Bronchial epithelial cell (primary cell): ENCODE data around the gene GPR32. TPM values are rescaled to one million over a fixed set of nuclear protein-coding genes. Genes with fewer than 3 reads are reported as not detected.

Experiments
- DNase-seq: peaks from one replicate; pipeline ENCODE4 v3.0.0-alpha.2; 2010; ENCODE audit warnings: low read depth
- FAIRE-seq: peaks from 2 replicates; lab custom pipeline; 2011; peaks lifted over from hg19 to GRCh38; lab: Jason Lieb, UNC
- H3K27me3 ChIP-seq: 2 replicates; pipeline ENCODE4 v1.5.1; 2011; ENCODE audit warnings: low read length; ENCODE audit not compliant: control insufficient read depth, insufficient read depth
- H3K36me3 ChIP-seq: 2 replicates; pipeline ENCODE4 v1.5.1; 2011; ENCODE audit warnings: low read length; ENCODE audit not compliant: control insufficient read depth, insufficient read depth
- H3K4me3 ChIP-seq: 2 replicates; pipeline ENCODE4 v1.5.1; 2011; ENCODE audit warnings: mild to moderate bottlenecking, low read depth, low read length, control low read depth
- total RNA-seq: library from RNA; depleted of rRNA; stranded (reverse); fragments of >200 nt; gene quantifications from 2 replicates; pipeline ENCODE4 v1.2.1, GENCODE V29; 2014
- TF ChIP-seq, protein P1 (sequence below): IDR thresholded peaks from 2 replicates; pipeline ENCODE4 v1.5.1; 2011; ENCODE audit warnings: mild to moderate bottlenecking, moderate library complexity, low read length, control low read depth, inconsistent platforms; ENCODE audit not compliant: insufficient read depth, severe bottlenecking

The GPR32 gene
- total RNA-seq, 1 donor from 2014 or later, result not detected

DNA sequence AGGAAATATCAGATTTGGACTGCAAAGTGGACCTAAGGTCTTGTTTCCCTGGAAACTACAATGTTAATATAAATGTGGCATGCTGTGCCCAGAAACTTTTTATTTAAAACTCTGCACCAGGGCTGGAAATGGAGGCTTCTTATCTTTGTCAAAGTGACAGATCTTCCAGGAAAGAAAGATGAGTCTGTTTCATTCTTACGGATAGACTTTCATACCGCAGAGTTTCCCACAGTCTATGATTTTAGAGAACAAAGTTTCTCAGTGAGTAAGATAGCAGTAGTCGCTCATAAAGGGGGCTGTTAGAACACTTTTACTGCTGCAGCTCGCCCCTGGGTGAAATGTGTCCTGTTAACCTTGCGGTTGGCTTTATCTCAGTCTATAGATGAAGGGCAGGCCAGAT lies 40.4 kb upstream of the GPR32 start:
- peaks cover 2% of the 10 kb centered on the region for H3K27me3 ChIP-seq
- no peaks in the 10 kb centered on the region for H3K36me3 ChIP-seq
- H3K4me3 ChIP-seq, result no peak overlapping the region
- no peak for FAIRE-seq
- TF ChIP-seq, protein P1, sequence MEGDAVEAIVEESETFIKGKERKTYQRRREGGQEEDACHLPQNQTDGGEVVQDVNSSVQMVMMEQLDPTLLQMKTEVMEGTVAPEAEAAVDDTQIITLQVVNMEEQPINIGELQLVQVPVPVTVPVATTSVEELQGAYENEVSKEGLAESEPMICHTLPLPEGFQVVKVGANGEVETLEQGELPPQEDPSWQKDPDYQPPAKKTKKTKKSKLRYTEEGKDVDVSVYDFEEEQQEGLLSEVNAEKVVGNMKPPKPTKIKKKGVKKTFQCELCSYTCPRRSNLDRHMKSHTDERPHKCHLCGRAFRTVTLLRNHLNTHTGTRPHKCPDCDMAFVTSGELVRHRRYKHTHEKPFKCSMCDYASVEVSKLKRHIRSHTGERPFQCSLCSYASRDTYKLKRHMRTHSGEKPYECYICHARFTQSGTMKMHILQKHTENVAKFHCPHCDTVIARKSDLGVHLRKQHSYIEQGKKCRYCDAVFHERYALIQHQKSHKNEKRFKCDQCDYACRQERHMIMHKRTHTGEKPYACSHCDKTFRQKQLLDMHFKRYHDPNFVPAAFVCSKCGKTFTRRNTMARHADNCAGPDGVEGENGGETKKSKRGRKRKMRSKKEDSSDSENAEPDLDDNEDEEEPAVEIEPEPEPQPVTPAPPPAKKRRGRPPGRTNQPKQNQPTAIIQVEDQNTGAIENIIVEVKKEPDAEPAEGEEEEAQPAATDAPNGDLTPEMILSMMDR, result no peak
- no peak for DNase-seq

GRCh38 chr19:50735869-50736268 lies 34.4 kb upstream of the GPR32 start:
- FAIRE-seq, result no peak
- TF ChIP-seq, protein P1, result no peak
- DNase-seq, result no peak
- Histone ChIP-seq H3K4me3 (no peak overlapping the region), H3K36me3 (no peaks in the 10 kb centered on the region), H3K27me3 (no peaks in the 10 kb centered on the region)

DNA sequence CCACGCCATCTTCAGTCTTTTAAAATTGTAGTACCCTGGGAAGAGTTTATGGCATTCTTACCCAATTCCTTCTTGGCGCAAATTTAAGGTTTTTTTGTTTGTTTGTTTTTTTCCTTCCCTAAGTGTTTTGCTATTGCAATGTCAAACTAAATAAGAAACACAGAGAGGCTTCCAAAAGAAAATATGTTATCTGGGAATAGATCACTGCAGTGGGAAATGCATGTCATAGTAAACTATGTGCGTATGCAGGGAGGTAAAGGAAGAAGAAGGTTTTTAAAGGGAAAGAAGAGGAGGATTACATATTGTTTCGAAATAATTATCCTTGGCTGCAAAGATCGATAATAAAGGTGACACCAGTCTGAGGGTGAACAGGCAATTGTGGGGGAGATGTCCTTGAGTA lies 33.9 kb upstream of the GPR32 start:
- TF ChIP-seq, protein P1, result no peak

DNA sequence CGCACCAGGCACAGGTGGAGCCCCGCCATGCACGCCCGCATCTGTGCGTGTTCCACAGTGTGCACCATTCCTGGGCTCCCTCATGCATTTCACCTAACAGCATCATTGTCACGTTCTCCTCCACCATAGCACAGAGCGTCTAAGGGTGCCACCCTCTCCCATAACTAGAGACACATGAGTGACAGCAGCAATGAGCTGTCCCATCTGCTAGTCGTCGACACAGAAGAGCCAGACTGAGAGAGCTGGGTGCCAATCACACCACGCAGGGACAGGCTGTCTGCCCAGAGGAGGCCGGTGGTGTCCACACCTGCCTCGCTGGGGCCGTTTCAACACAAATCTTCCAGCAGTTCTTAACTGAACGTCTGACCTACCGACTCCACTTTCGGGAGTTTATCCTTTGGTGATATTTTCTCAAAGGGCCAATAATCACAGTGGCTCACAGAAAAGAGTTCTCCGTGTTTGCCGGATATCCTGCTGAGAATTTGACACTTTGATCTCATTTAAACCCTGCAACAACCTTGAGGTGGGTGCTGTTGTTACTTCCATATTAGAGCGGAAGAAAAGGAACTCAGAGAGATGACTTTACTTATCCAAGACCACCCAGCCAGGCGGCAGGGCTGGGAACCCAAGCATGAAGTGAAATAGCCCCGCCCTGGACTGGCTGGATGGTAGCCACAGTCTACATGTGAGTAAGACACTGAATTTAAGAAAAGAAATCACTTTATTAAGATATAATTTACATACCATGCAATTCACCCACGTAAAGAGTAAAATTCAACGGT lies 30.9 kb upstream of the GPR32 start:
- DNase-seq (no peak), FAIRE-seq (no peak)
- no peaks in the 10 kb centered on the region for H3K27me3 ChIP-seq
- TF ChIP-seq, protein P1, result no peak
- H3K4me3 ChIP-seq, result no peak overlapping the region
- no peaks in the 10 kb centered on the region for H3K36me3 ChIP-seq

More for the DNA sequence above, 33.9 kb upstream of the GPR32 start:
- FAIRE-seq (no peak), DNase-seq (no peak)
- no peak overlapping the region for H3K4me3 ChIP-seq
- no peaks in the 10 kb centered on the region for H3K36me3 ChIP-seq
- no peaks in the 10 kb centered on the region for H3K27me3 ChIP-seq

DNA sequence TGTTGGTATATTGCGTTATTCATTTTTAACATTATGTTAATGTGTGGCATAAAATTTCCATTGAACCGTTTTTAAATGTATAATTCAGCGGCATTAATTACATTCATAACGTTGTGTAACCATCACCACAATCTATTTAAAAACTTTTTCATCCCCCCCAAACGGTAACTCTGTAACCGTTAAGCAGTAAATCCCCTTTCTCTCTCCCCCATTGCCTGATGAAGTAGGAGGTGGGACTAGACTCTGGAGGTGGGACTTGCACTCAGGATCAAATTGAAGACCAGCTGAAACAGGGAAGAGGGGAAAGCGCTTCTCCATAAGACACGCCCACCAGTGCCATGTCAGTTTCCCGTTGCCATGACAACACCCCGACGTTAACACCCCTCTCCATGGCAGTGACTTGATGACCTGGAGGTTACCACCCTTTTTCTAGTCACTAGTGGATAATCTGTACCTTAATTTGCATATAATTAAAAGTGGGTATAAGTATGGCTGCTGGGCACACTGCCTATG lies 30.3 kb upstream of the GPR32 start:
- no peak overlapping the region for H3K4me3 ChIP-seq
- H3K36me3 ChIP-seq, result no peaks in the 10 kb centered on the region
- FAIRE-seq, result no peak
- TF ChIP-seq, protein P1, result no peak
- DNase-seq, result no peak
- H3K27me3 ChIP-seq, result no peaks in the 10 kb centered on the region
